Iris pigment epithelial cell (primary cell): ENCODE results near the gene TCTN2.

Experiments used
- DNase-seq: peaks from one replicate; pipeline ENCODE4 v3.0.0-alpha.2; 2011; ENCODE audit warnings: low read depth

The TCTN2 gene

GRCh38 chr12:123741937-123742572 is 71.1 kb downstream of the TCTN2 start:
- DNase-seq, result no peak

GRCh38 chr12:123743002-123743401 is 72.1 kb downstream of the TCTN2 start:
- DNase-seq, result no peak

GRCh38 chr12:123744836-123745235 is 73.9 kb downstream of the TCTN2 start:
- DNase-seq, result no peak

GRCh38 chr12:123747309-123747708 is 76.4 kb downstream of the TCTN2 start:
- DNase-seq, result no peak

GRCh38 chr12:123748161-123748560 is 77.2 kb downstream of the TCTN2 start:
- no peak for DNase-seq

GRCh38 chr12:123748661-123749060 is 77.7 kb downstream of the TCTN2 start:
- peak; percentile 54 for DNase-seq

- no peak for DNase-seq
These were observed 78.4 kb downstream of the TCTN2 start for GRCh38 chr12:123749355-123749754.

GRCh38 chr12:123750159-123750656 is 79.3 kb downstream of the TCTN2 start:
- DNase-seq, result no peak

GRCh38 chr12:123752046-123752445 is 81.1 kb downstream of the TCTN2 start:
- no peak for DNase-seq

GRCh38 chr12:123754041-123754772 is 83.3 kb downstream of the TCTN2 start:
- DNase-seq, result no peak

GRCh38 chr12:123757561-123757960 is 86.6 kb downstream of the TCTN2 start:
- peak; percentile 97 for DNase-seq
